ENCODE data around the gene NTNG2. TPM values are rescaled to one million over a fixed set of nuclear protein-coding genes. Genes with fewer than 3 reads are reported as not detected.

NTNG2 gene
- total and polyA plus RNA-seq, 2 donors (not counting 3 experiments of a cell fraction or from before 2014, with no cell fraction given) = 0.08 to 0.88 TPM

DNA sequence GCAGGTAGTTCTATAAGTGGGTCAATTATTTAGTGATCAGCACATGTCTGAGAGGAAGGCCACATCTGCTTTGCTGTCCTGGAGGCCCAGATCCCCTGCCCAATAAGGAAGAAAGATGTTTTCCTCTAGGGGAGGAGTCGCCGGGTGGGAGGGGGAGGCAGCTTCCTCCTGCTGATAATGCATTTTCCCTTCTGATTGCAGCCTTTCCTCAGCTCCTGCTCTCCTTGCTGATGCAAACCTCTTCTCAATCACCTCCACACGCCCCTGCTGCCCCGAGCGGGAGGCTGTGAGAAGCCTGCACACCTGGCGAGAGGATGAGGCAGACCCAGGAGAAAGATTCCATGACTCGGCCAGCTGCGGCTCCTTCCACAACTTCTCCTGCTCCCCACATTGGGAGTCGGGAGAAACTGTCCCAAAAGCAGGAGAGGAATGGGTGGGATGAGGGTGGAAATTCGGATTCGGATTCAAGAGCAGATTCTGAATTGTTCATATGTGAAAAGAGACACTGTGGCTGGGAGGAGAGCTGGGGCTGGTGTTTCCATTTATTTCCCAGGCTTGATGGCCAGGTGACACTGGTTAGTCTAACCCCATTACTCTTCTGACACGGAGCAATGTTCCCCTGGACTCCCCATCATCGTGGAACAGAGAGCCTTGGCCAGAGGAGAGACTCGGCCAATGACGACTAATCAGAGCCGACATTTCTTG is 6.8 kb upstream of the NTNG2 start:
- DNase-seq (ENCODE audit: low read depth, low spot score) (no peak), FAIRE-seq (no peak)
- no peak overlapping the region for H3K4me2 ChIP-seq (ENCODE audit: insufficient read depth, low read length)
- dilution Hi-C loops (cut with MboI; ENCODE audit: extremely low pct_ligation_motif_present, low sequenced_read_pairs) = no loop called here
- no peak overlapping the region for H2AFZ ChIP-seq (ENCODE audit: low read depth, low read length)
- H4K20me1 ChIP-seq (replicated peaks; ENCODE audit: control insufficient read depth, extremely low read depth, insufficient read depth, low read length) = no peaks in the 10 kb centered on the region
- CTCF ChIA-PET = interaction anchor here (1.8 kb wide), 1 partner anchor 15 kb away, joined by 7 read pairs; no protein-coding TSS in a partner anchor
- no peak overlapping the region for H3K9ac ChIP-seq (replicated peaks; ENCODE audit: extremely low read depth, insufficient read depth, low read length)
- POLR2A ChIA-PET = no interaction called here
- no TSS peak for BruUV-seq (replicated peaks)
- no peaks in the 10 kb centered on the region for H3K9me3 ChIP-seq (replicated peaks; ENCODE audit: control insufficient read depth, insufficient read depth, low read length)
- TF ChIP-seq FOS (IDR thresholded peaks at IDR 0.05; ENCODE audit: borderline replicate concordance, insufficient read depth, low read length) = no peak
- TF ChIP-seq, protein P1, sequence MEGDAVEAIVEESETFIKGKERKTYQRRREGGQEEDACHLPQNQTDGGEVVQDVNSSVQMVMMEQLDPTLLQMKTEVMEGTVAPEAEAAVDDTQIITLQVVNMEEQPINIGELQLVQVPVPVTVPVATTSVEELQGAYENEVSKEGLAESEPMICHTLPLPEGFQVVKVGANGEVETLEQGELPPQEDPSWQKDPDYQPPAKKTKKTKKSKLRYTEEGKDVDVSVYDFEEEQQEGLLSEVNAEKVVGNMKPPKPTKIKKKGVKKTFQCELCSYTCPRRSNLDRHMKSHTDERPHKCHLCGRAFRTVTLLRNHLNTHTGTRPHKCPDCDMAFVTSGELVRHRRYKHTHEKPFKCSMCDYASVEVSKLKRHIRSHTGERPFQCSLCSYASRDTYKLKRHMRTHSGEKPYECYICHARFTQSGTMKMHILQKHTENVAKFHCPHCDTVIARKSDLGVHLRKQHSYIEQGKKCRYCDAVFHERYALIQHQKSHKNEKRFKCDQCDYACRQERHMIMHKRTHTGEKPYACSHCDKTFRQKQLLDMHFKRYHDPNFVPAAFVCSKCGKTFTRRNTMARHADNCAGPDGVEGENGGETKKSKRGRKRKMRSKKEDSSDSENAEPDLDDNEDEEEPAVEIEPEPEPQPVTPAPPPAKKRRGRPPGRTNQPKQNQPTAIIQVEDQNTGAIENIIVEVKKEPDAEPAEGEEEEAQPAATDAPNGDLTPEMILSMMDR (IDR thresholded peaks at IDR 0.05; ENCODE audit: extremely low read depth in 1 of 2, insufficient read depth in 1 of 2, low read depth in 1 of 2, low read length in 2 of 2) = no peak
- no peak for TF ChIP-seq POLR2A (IDR thresholded peaks at IDR 0.05; ENCODE audit: low read depth, low read length)
- TF ChIP-seq GATA2 (IDR thresholded peaks at IDR 0.05; ENCODE audit: insufficient read depth, insufficient read length, low read depth, low read length) = no peak
- no peak for TF ChIP-seq POLR2AphosphoS5 (IDR thresholded peaks at IDR 0.05; ENCODE audit: insufficient read depth, low read depth, low read length)
- peak; percentile 34 for TF ChIP-seq EZH2 (IDR thresholded peaks at IDR 0.05; ENCODE audit: borderline replicate concordance, low read depth, low read length, severe bottlenecking)
- H3K4me3 ChIP-seq (replicated peaks in 1 of 3; ENCODE audit: insufficient read depth in 1 of 3, low read depth in 1 of 3, low read length in 3 of 3) = no peak overlapping the region
- H3K27me3 ChIP-seq (ENCODE audit: control insufficient read depth in 2 of 2, insufficient read depth in 2 of 2, low read length in 2 of 2) = peaks cover 24 to 25% of the 10 kb centered on the region in 2 experiments
- no peaks in the 10 kb centered on the region for H3K79me2 ChIP-seq (ENCODE audit: control insufficient read depth, insufficient read depth, low read length)
- no peaks in the 10 kb centered on the region for H3K9me1 ChIP-seq (replicated peaks; ENCODE audit: control insufficient read depth, extremely low read depth, insufficient read depth, low read length)
- intact Hi-C loops (cut with micrococcal nuclease) = no loop called here
- no peaks in the 10 kb centered on the region for H3K36me3 ChIP-seq (ENCODE audit: control insufficient read depth in 2 of 2, extremely low read depth in 1 of 2, insufficient read depth in 2 of 2, low read length in 2 of 2)
- H3K27ac ChIP-seq (ENCODE audit: insufficient read depth, low read depth, low read length) = no peak overlapping the region
- H3K4me1 ChIP-seq (ENCODE audit: control insufficient read depth, extremely low read depth, insufficient read depth, low read length) = no peaks in the 10 kb centered on the region
